H1 (cell line): ENCODE results near the gene BOLA3. TPM values are rescaled to one million over a fixed set of nuclear protein-coding genes. Genes with fewer than 3 reads are reported as not detected.

Experiments used
- CTCF ChIA-PET: fragments of 300-600 bp; sonication (Branson Sonifier 250); formaldehyde crosslinking; loops from one replicate; lab custom pipeline; 2021; ENCODE audit not compliant: partially characterized antibody; lab: Charles Lee
- POLR2A ChIA-PET: fragments of 300-600 bp; sonication (Branson Sonifier 250); formaldehyde crosslinking; loops from one replicate; lab custom pipeline; 2021; ENCODE audit warnings: inconsistent platforms; ENCODE audit not compliant: partially characterized antibody; lab: Charles Lee
- DNase-seq, 2 experiments: peaks; one replicate each; pipeline versions ENCODE4 v3.0.0 to v3.0.0-alpha.2; 2010 to 2022; ENCODE audit warnings: low spot score in 2 of 2, low read depth in 1 of 2, mixed read lengths in 1 of 2
- FAIRE-seq: peaks from 2 replicates; lab custom pipeline; 2011; peaks lifted over from hg19 to GRCh38; lab: Jason Lieb, UNC
- H2AFZ ChIP-seq: 2 replicates; pipeline ENCODE4 v1.8.1; 2012; ENCODE audit warnings: low read length, inconsistent platforms
- H2AK5ac ChIP-seq: 2 replicates; pipeline ENCODE4 v1.6.1; 2013; ENCODE audit warnings: low read depth, low read length
- H2BK120ac ChIP-seq: replicated peaks from 2 replicates; pipeline ENCODE3; 2013; ENCODE audit warnings: low read depth, low read length, inconsistent platforms
- H2BK12ac ChIP-seq: 2 replicates; pipeline ENCODE4 v1.6.1; 2013; ENCODE audit warnings: low read depth, low read length
- H2BK15ac ChIP-seq: 2 replicates; pipeline ENCODE4 v1.6.1; 2013; ENCODE audit warnings: low read length
- H2BK20ac ChIP-seq: 2 replicates; pipeline ENCODE4 v1.6.1; 2013; ENCODE audit warnings: low read length
- H2BK5ac ChIP-seq: 2 replicates; pipeline ENCODE4 v1.6.1; 2013; ENCODE audit warnings: low read depth, low read length
- H3K14ac ChIP-seq: 2 replicates; pipeline ENCODE4 v1.6.1; 2013; ENCODE audit warnings: inconsistent platforms; ENCODE audit not compliant: insufficient read length
- H3K18ac ChIP-seq: 2 replicates; pipeline ENCODE4 v1.6.1; 2013; ENCODE audit warnings: low read length; ENCODE audit errors: extremely low read depth
- H3K23ac ChIP-seq: 2 replicates; pipeline ENCODE4 v1.6.1; 2013; ENCODE audit warnings: inconsistent platforms; ENCODE audit not compliant: insufficient read length
- H3K23me2 ChIP-seq: 2 replicates; pipeline ENCODE4 v1.6.1; 2013; ENCODE audit warnings: low read depth, low read length
- H3K27ac ChIP-seq: 2 replicates; pipeline ENCODE4 v1.6.1; 2011; ENCODE audit warnings: low read depth, low read length, inconsistent platforms
- H3K27me3 ChIP-seq, 4 experiments: replicated peaks in 1 of 4; 1 replicate in 1 of 4; 2 replicates in 3 of 4; pipeline versions ENCODE4 v1.6.1 to v1.8.1; 2011 to 2013; ENCODE audit warnings: low read length in 3 of 4, mild to moderate bottlenecking in 3 of 4, inconsistent platforms in 2 of 4, mixed read lengths in 2 of 4, moderate library complexity in 1 of 4; ENCODE audit not compliant: control insufficient read depth in 3 of 4, insufficient read depth in 3 of 4; ENCODE audit errors: extremely low read depth in 1 of 4
- H3K36me3 ChIP-seq, 4 experiments: 2 replicates each; pipeline versions ENCODE4 v1.6.1 to v1.8.1; 2011 to 2013; ENCODE audit warnings: mild to moderate bottlenecking in 4 of 4, low read length in 3 of 4, moderate library complexity in 2 of 4, control low read depth in 1 of 4, inconsistent platforms in 1 of 4; ENCODE audit not compliant: insufficient read depth in 4 of 4, control insufficient read depth in 2 of 4
- H3K4ac ChIP-seq: replicated peaks from 2 replicates; pipeline ENCODE3; 2013; ENCODE audit warnings: low read length, low read depth, mixed read lengths, inconsistent platforms; ENCODE audit not compliant: insufficient read length
- H3K4me1 ChIP-seq, 4 experiments: replicated peaks in 1 of 4; 1 replicate in 1 of 4; 2 replicates in 3 of 4; pipeline versions ENCODE4 v1.6.1 to v1.8.1; 2011 to 2013; ENCODE audit warnings: low read length in 3 of 4, inconsistent platforms in 2 of 4, mixed read lengths in 1 of 4; ENCODE audit not compliant: insufficient read depth in 4 of 4, control insufficient read depth in 3 of 4
- H3K4me2 ChIP-seq, 2 experiments: 2 replicates each; pipeline versions ENCODE4 v1.6.1 to v1.8.1; 2011 to 2013; ENCODE audit warnings: low read depth in 2 of 2, low read length in 2 of 2, control low read depth in 1 of 2, inconsistent platforms in 1 of 2, mild to moderate bottlenecking in 1 of 2; ENCODE audit not compliant: insufficient read depth in 1 of 2
- H3K4me3 ChIP-seq, 4 experiments: fragments of 200-600, 300-600 bp in 1 of 4; sonication (generic), shearing (Covaris generic), sonication (Bioruptor Twin) in 1 of 4; 2 replicates each; pipeline versions ENCODE4 v1.5.1 to v1.8.1; 2011 to 2016; ENCODE audit warnings: low read length in 4 of 4, low read depth in 3 of 4, control low read depth in 2 of 4, inconsistent platforms in 2 of 4, mild to moderate bottlenecking in 2 of 4, mixed read lengths in 1 of 4, moderate library complexity in 1 of 4; ENCODE audit not compliant: insufficient read depth in 2 of 4; ENCODE audit errors: extremely low read depth in 1 of 4
- H3K56ac ChIP-seq: replicated peaks from 2 replicates; pipeline ENCODE3; 2013; ENCODE audit warnings: low read depth, mild to moderate bottlenecking, mixed read lengths, low read length, inconsistent platforms; ENCODE audit not compliant: insufficient read length
- H3K79me1 ChIP-seq: 2 replicates; pipeline ENCODE4 v1.6.1; 2013; ENCODE audit warnings: low read depth, low read length, control low read depth
- H3K79me2 ChIP-seq, 2 experiments: 2 replicates each; pipeline versions ENCODE4 v1.6.1 to v1.8.1; 2012 to 2013; ENCODE audit warnings: low read length in 2 of 2, mild to moderate bottlenecking in 2 of 2, inconsistent platforms in 1 of 2; ENCODE audit not compliant: insufficient read depth in 2 of 2, control insufficient read depth in 1 of 2
- H3K9ac ChIP-seq, 4 experiments: replicated peaks in 1 of 4; 1 replicate in 1 of 4; 2 replicates in 3 of 4; pipeline versions ENCODE4 v1.6.1 to v1.8.1; 2011 to 2013; ENCODE audit warnings: low read depth in 3 of 4, low read length in 3 of 4, control low read depth in 2 of 4, mild to moderate bottlenecking in 2 of 4, moderate library complexity in 2 of 4, inconsistent platforms in 1 of 4; ENCODE audit errors: extremely low read depth in 1 of 4
- H3K9me3 ChIP-seq, 2 experiments: 2 replicates each; pipeline versions ENCODE4 v1.6.1 to v1.8.1; 2012 to 2013; ENCODE audit warnings: mild to moderate bottlenecking in 2 of 2, moderate library complexity in 2 of 2, control low read depth in 1 of 2, inconsistent platforms in 1 of 2, low read depth in 1 of 2, low read length in 1 of 2, mixed read lengths in 1 of 2; ENCODE audit not compliant: insufficient read depth in 2 of 2
- H4K20me1 ChIP-seq, 2 experiments: replicated peaks in 1 of 2; 2 replicates each; pipeline versions ENCODE3 to v1.8.1; 2011 to 2013; ENCODE audit warnings: inconsistent platforms in 2 of 2, low read length in 2 of 2, mild to moderate bottlenecking in 1 of 2; ENCODE audit not compliant: insufficient read depth in 2 of 2, control insufficient read depth in 1 of 2
- H4K5ac ChIP-seq: 2 replicates; pipeline ENCODE4 v1.6.1; 2013; ENCODE audit warnings: low read length, low read depth, mixed read lengths, inconsistent platforms; ENCODE audit not compliant: insufficient read length
- H4K8ac ChIP-seq: 2 replicates; pipeline ENCODE4 v1.8.0; 2013; ENCODE audit warnings: mild to moderate bottlenecking, moderate library complexity, low read length, inconsistent platforms; ENCODE audit not compliant: insufficient read depth; ENCODE audit errors: extremely low read depth
- H4K91ac ChIP-seq: replicated peaks from 2 replicates; pipeline ENCODE3; 2013; ENCODE audit warnings: low read length, mixed read lengths, inconsistent platforms; ENCODE audit not compliant: insufficient read length
- WGBS, 2 experiments: shearing (Covaris generic) in 1 of 2; methylation state at CpG; one replicate each; pipeline versions ENCODE4 v1.1.6 to v1.1.7; 2013 to 2015; ENCODE audit warnings: low lambda C conversion rate in 2 of 2, mixed read lengths in 2 of 2, inconsistent platforms in 1 of 2, low coverage in 1 of 2, missing lambda C conversion rate in 1 of 2; ENCODE audit not compliant: insufficient replicate concordance in 2 of 2, insufficient coverage in 1 of 2, insufficient read length in 1 of 2; ENCODE audit errors: extremely low coverage in 1 of 2, missing lambda C conversion rate in 1 of 2; 5-methylcytosine and 5-hydroxymethylcytosine counted together
- polyA plus RNA-seq, 7 experiments: library from polyadenylated mRNA; depleted of rRNA in 3 of 7; stranded (reverse) in 5 of 7; unstranded in 2 of 7; fragments of >200 nt in 5 of 7; fragments of 200-250 nt in 2 of 7; gene quantifications; 1 replicate in 5 of 7; 2 replicates in 1 of 7; 4 replicates in 1 of 7; pipeline versions ENCODE4 v1.2.1 to v1.2.3, GENCODE V29; 2011 to 2013; ENCODE audit warnings: missing spikeins in 2 of 7, mixed read lengths in 2 of 7
- total RNA-seq: library from RNA; stranded (reverse); fragmentation: NEBNext Ultra II Directional; extraction: Animal tissue kit (Norgen Biotek cat#: 25700); gene quantifications from 2 replicates; pipeline ENCODE4 v1.2.1, GENCODE V29; 2021

Gene BOLA3
- total and polyA plus RNA-seq, 2 of the 8 experiments (the other 6 are each of a cell fraction or from before 2014, with no cell fraction given): 46.1 to 67.3 TPM

DNA sequence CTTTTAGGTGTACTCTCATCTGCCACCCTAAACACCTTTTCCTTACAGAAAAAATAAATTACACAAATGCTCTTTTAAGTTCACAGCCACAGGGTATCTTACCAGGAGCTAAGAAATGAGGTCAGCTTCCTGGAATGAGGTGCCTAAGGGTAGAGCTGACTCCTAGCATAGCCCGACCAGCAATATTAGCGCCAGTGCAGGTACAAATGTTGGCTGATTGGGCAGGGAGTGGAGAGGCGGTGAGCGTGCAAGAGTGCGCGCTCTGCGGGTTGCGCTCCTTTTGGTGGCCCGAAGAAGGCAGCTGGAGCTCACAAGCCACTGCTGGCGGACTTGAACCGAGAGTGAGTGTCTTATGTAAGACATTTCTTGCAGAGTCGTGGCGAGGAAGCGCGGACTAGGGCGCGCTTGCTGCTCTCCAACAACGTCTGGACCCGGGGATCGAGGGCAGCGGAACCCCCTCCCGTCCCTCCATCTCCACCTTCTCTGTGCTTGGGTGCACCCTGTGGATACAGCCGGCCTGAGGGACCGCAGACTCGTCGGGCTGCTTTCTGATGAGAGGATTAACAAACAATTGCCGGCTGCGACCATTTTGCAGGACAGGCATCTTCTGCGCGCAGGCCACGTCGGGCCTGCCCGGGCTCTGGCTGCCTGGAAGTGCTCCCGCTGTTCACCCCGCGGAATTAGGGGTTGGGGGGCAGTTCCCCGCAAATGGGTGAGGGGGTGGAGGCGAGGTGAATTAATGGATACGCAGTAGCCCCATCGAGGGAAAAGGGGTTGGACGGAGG is 17.3 kb downstream of the BOLA3 start:
- no peak overlapping the region for H4K91ac ChIP-seq
- POLR2A ChIA-PET: interaction anchor here (1.0 to 1.5 kb wide), 2 partner anchors 10 to 48 kb away, joined by 3 to 4 read pairs; no protein-coding TSS in a partner anchor

More for the DNA sequence above, 17.3 kb downstream of the BOLA3 start:
- H2BK20ac ChIP-seq: no peak overlapping the region
- H3K23ac ChIP-seq: no peak overlapping the region
- H4K5ac ChIP-seq: no peak overlapping the region
- no peaks in the 10 kb centered on the region for H3K9me3 ChIP-seq
- H4K8ac ChIP-seq: peak overlapping the region; percentile 86; the same call in 1 of the 2 replicates
- no peak overlapping the region for H2AK5ac ChIP-seq
- H2BK15ac ChIP-seq: no peak overlapping the region
- peak overlapping the region in 1 of 2 experiments; percentile 34; a peak in 1 of 4 replicates for H3K4me2 ChIP-seq
- peaks cover 0 to 12% (median 5%) of the 10 kb centered on the region in 4 experiments; a peak in 4 of 8 replicates for H3K36me3 ChIP-seq
- no peaks in the 10 kb centered on the region for H3K27me3 ChIP-seq
- DNase-seq (no peak), FAIRE-seq (no peak)
- H3K27ac ChIP-seq: no peak overlapping the region
- H3K79me2 ChIP-seq: no peaks in the 10 kb centered on the region
- H3K56ac ChIP-seq: no peak overlapping the region
- H3K23me2 ChIP-seq: no peaks in the 10 kb centered on the region
- no peak overlapping the region for H3K4me3 ChIP-seq
- no peak overlapping the region for H3K9ac ChIP-seq
- H3K18ac ChIP-seq: no peak overlapping the region
- no peak overlapping the region for H3K4ac ChIP-seq
- no peaks in the 10 kb centered on the region for H3K79me1 ChIP-seq
- WGBS, 2 experiments: 82% methylated on average over 37 of the region's 41 CpGs; no CpG with 5 or more reads in 1 of the 2 experiments
- no peak overlapping the region for H2BK12ac ChIP-seq
- no peak overlapping the region for H3K14ac ChIP-seq
- no peaks in the 10 kb centered on the region for H4K20me1 ChIP-seq
- no peak overlapping the region for H2BK5ac ChIP-seq
- H2AFZ ChIP-seq: peak overlapping the region; percentile 6; the same call in 1 of the 2 replicates
- CTCF ChIA-PET: interaction anchor here (0.6 to 2.4 kb wide), 4 partner anchors 8 to 137 kb away, joined by 3 to 19 read pairs (median 6); no protein-coding TSS in a partner anchor
- H2BK120ac ChIP-seq: no peak overlapping the region
- H3K4me1 ChIP-seq: no peaks in the 10 kb centered on the region; a peak in 1 of 7 replicates
